GM12801 (cell line): ENCODE data around the gene DNAH11.

Source experiments
- CTCF ChIP-seq: IDR thresholded peaks from one replicate; pipeline ENCODE4 v1.5.1; 2011; ENCODE audit warnings: control low read depth; ENCODE audit not compliant: insufficient read length; ENCODE audit errors: extremely low read depth

DNAH11 gene

GRCh38 chr7:21754963-21755362 is 212.1 kb downstream of the DNAH11 start:
- TF ChIP-seq CTCF, result no peak

- no peak for TF ChIP-seq CTCF
These were observed 214.9 kb downstream of the DNAH11 start for GRCh38 chr7:21757537-21758282.

GRCh38 chr7:21758286-21758685 is 215.4 kb downstream of the DNAH11 start:
- TF ChIP-seq CTCF, result no peak

GRCh38 chr7:21762469-21762868 is 219.6 kb downstream of the DNAH11 start:
- TF ChIP-seq CTCF, result no peak

GRCh38 chr7:21763818-21764217 is 221.0 kb downstream of the DNAH11 start:
- no peak for TF ChIP-seq CTCF

- no peak for TF ChIP-seq CTCF
These were observed 223.4 kb downstream of the DNAH11 start for GRCh38 chr7:21766218-21766617.

GRCh38 chr7:21767300-21767900 is 224.6 kb downstream of the DNAH11 start:
- no peak for TF ChIP-seq CTCF
